Measurements from ENCODE around the gene FAM25G.
"Not testable (repeated sequence)": the region's sequence is repeated elsewhere in the genome, so short reads cannot be mapped to it uniquely, and the experiment has no call there.

DNA sequence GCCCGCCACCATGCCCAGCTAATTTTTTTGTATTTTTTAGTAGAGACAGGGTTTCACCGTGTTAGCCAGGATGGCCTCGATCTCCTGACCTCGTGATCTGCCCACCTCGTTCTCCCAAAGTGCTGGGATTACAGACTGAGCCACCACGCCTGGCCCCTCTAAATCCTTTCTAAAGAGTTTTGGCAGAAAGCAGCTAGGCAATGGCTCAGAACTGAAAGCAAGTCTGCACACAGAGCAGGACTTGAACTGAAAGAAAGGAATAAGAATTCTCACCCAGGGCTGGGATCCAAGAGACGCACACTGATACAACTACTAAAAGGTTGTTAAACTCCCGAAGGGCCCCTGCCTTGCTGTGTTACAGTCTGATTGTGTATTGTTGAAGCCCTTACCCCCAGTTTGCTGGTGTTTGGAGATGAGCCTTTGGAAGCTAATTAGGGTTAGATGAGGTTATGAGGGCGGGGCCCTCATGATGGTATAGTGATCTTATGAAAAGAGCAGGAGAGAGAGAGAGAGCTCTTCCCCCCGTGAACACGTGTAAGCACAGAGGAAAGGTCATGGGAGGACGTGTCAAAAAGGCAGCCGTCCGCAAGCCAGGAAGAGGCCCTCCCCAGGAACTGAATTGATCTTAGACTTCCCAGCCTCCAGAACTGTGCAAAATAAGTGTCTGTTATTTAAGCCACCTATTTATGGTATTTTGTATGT, 26.1 kb downstream of the FAM25G start:
- not testable (repeated sequence) for TF ChIP-seq POLR2A (IDR thresholded peaks at IDR 0.05)
- TF ChIP-seq, protein P1, sequence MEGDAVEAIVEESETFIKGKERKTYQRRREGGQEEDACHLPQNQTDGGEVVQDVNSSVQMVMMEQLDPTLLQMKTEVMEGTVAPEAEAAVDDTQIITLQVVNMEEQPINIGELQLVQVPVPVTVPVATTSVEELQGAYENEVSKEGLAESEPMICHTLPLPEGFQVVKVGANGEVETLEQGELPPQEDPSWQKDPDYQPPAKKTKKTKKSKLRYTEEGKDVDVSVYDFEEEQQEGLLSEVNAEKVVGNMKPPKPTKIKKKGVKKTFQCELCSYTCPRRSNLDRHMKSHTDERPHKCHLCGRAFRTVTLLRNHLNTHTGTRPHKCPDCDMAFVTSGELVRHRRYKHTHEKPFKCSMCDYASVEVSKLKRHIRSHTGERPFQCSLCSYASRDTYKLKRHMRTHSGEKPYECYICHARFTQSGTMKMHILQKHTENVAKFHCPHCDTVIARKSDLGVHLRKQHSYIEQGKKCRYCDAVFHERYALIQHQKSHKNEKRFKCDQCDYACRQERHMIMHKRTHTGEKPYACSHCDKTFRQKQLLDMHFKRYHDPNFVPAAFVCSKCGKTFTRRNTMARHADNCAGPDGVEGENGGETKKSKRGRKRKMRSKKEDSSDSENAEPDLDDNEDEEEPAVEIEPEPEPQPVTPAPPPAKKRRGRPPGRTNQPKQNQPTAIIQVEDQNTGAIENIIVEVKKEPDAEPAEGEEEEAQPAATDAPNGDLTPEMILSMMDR (IDR thresholded peaks at IDR 0.05): not testable (repeated sequence)
